Hematopoietic multipotent progenitor cell (in vitro differentiated cells): ENCODE results near the gene GABBR2. TPM values are rescaled to one million over a fixed set of nuclear protein-coding genes. Genes with fewer than 3 reads are reported as not detected.
"Not testable (repeated sequence)": the region's sequence is repeated elsewhere in the genome, so short reads cannot be mapped to it uniquely, and the experiment has no call there.

Experiments used
- DNase-seq, 3 donors: peaks; one replicate each; pipeline ENCODE4 v3.0.0-alpha.2; 2011 to 2015; ENCODE audit warnings: low read depth in 2 of 3, low spot score in 2 of 3
- total RNA-seq: library from RNA; depleted of rRNA; stranded (reverse); fragments of >200 nt; gene quantifications from one replicate; pipeline ENCODE4 v1.2.3, GENCODE V29; 2012

Gene GABBR2
- total RNA-seq, 1 donor = not detected

DNA sequence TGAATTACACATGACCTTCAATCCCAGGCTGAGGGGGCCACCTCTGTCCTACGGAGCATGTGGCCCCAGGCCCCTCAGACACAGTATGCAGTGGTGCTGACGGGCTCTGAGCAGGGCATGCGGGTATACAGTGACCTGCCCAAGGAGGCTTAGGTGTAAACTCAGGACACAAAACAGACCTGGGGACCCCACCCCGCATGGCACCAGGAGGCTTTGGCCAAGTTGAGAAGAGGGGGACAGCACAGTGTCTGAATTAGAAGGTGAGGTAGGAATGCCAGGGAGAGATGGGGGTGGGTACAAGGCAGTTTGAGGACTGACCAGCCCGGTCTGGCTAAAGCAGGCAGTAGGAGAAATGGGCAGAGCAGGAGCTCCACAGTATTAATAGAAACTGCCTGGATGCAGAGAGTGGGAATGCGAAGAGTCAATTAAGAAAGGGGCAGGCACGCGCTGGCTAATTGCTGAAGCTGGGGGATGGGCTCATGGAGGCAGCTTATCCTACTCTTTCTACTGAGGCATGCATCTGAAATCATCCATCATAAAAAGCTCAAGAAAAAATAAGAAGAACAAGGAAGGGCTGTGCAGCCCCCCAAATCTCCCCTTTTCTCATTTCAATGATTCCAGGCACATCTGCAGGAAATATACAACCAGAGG, 109.0 kb downstream of the GABBR2 start:
- DNase-seq = no peak

DNA sequence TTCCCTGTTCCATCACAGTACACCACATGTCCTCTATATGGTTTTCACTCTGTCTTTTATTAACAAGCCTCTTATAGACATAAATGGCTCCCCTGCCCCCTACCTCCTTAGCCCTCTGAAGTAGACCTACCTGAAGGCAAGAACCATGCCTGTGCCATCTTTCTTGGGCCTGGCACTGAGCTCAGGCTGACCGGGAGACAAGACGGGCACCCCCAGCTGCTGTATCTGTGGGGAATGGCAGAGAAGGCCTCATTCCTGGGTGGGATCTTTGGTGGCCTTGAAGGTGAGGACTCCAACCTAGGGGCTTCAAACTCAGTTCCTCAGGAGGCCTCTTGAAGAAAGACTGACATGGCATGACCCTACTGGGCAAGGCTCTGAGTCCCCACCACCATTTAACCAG, 109.9 kb downstream of the GABBR2 start:
- DNase-seq = no peak

- no peak for DNase-seq
Observed at GRCh38 chr9:98597236-98597771, 111.4 kb downstream of the GABBR2 start.

GRCh38 chr9:98596486-98596885, 112.2 kb downstream of the GABBR2 start:
- no peak for DNase-seq

DNA sequence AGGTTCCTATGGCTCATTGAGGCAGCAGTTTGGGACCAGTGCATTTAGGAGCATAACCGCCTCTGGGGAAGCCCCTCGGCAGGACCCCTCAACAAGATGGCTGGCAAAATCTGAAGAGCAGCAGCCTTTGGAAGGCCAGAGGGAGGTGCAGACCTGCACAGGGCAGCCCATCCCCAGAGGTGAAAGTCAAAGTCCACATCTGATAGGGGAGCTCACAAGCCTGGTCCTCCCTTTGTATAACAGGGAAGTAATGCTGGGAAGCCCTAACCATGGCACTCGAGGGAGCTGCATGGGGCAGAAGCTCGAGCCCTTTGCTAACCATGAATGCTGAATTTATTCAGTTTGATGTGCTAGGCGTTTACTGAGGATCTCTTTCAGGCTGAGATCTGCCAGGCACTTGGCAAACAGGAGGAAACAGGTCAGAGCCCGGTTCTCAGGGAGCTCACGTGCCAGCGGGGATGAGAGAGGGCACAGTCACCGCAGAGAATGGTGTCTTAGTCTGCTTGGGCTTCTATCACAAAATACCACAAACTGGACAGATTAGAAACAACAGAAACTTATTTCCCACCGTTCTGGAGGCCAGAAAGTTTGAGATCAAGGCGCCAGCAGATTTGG, 114.1 kb downstream of the GABBR2 start:
- no peak for DNase-seq

DNA sequence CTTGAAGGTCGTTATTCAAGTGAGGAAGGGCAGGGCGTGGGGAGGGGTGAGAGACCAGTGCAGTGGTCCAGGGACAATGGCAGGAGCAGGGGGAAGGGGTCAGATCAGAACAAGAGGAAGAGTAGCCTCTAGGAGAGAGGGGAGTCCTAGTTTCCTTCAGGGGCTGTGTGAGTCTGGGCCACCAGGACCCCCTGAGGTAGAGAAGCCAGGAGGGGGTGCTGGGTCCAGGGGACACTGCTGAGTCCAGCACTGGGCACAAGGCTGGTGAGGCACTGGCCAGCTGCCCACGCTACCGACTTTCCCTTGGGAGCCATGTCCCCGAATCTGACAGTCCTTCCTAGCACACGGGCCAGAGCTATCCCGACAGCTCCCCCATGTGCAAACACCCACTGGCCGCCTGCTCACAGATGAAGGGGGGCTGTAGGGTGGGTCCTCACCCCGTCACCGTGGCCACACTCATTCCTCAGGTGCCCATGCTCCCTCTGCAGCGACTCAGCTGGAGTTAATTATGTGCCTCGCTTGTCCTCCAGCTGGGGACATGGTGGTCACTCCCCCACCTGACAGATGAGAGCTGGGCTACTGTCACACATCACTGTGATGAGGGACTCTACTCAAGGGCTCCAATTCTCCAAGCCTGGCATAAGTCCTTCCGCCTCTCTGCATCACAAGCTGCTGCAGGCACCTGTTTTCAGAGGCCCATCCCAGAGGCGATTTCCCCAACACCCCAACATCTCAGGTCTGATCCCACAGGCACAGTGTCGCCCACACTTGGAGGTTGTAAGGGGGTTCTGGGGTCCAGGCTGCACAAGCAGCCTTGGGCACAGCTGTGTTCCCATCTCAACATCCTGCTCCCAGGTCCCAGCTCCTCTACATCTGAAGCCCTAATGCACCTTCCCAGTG, 115.1 kb downstream of the GABBR2 start:
- no peak for DNase-seq

DNA sequence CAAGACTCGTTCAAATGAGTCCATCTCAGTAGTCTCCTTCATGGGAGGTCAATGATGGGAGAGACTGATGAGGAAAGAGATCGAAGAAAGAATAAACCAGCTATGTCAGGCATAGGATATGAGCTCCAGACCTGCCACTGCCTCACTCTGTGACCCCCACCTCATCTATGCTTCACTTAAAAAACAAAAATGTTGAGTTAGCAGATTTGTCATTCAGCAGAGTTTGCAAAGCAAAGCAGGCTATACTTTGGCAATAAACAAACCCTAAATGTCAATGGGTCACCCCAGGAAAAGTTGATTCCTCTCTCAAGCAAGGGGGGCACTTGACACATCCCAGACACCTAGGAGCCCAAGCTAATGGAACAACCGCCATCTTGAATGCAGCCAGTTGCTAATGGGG, 117.0 kb downstream of the GABBR2 start:
- no peak for DNase-seq

DNA sequence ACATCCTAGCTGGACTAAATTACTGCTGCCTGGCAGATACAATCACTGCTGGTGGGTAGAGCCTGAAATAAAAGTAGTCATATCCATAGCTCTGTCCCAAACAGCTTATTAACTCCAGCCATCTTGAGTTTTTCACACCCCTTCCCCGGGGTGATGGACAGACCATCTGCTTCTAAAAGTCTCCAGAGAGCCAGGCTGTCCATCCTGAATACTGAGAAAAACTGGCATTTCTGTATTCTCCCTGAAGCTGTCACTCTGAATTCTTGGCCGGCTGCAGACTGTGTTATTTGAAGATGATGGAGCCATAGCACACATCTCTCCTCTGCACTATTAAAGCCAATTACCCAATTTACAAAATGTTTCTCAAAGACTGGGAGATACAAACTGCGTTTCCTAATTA, 118.6 kb downstream of the GABBR2 start:
- DNase-seq = no peak

- no peak for DNase-seq
Observed at GRCh38 chr9:98589102-98589501, 119.6 kb downstream of the GABBR2 start.

DNA sequence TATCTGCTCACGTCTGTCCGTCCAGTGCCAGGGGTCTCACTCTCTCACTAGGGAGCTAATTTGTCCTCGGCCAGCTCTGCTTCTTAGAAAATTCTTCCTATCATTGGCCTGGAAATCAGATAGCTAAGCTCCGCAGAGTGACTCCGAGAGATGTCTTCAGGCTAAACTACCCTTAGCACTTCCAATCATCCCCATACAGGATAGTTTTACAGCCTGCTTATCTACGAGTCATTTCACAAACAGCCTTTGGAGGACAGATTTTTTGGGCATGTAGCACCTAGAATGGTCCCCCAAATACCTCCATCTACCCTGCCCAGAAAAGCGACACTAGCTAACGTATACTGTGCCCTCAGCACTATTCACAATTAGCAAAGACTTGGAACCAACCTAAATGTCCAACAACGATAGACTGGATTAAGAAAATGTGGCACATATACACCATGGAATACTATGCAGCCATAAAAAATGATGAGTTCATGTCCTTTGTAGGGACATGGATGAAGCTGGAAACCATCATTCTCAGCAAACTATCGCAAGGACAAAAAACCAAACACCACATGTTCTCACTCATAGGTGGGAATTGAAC, 123.8 kb downstream of the GABBR2 start:
- DNase-seq = not testable (repeated sequence)

GRCh38 chr9:98584059-98584458, 124.7 kb downstream of the GABBR2 start:
- DNase-seq = no peak

GRCh38 chr9:98583417-98583816, 125.3 kb downstream of the GABBR2 start:
- DNase-seq = no peak

DNA sequence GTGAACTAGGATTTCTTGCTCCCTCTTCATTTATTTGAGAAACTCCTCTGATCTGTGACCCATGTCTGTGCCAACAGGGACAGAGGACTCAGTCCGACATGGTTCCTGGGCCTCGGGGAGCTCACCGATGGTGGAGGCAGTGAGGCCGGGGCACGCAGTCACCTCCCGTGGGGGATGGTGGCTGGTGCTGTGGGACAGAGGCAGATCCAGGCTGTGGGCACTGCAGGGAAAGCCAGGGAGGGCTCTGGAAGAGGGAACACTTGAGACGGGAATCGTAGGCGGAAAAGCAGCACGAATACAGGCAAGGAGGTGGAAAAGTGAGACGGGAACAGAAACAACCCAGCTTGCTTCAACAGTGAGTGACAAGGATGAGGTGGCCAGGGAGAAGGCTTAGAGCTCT, 127.8 kb downstream of the GABBR2 start:
- no peak for DNase-seq

DNA sequence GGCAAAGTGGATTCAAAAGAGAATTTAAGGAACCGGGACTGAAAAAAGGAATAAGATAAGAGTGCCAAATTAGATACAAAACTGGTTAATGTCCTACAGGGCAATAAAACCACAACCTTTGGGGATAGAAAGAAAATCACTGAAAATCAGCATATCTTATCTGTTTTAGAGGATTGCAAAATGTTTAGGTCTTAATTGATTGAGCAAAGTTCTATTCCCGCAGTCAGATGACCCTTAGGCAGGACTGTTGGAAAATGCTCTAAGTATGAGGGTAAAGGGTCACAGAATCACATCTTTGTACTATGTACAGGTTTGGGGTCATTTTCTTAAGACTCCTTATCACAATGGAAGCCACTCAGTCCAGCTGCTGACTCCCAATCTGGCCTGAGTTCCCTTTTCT, 129.0 kb downstream of the GABBR2 start:
- no peak for DNase-seq

DNA sequence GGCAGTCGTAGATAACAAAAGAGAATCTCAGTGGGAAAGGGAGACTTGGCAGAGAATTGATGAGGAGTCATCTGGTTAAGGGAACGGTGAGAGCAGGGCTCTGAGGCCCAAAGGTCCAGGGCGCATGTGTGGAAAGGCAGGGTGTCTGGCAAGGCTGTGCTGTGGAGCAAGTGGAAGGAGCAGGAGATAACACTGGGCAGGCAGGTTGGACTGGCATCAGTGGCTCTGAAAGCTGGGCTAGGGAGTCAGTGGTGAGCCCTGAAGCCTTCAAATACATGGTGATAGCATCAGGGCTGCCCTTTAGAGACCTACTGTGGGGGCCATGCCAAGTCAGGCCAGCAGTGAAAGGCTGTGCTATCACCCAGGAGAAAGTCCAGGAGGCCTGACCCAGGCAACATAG, 131.3 kb downstream of the GABBR2 start:
- DNase-seq = no peak

DNA sequence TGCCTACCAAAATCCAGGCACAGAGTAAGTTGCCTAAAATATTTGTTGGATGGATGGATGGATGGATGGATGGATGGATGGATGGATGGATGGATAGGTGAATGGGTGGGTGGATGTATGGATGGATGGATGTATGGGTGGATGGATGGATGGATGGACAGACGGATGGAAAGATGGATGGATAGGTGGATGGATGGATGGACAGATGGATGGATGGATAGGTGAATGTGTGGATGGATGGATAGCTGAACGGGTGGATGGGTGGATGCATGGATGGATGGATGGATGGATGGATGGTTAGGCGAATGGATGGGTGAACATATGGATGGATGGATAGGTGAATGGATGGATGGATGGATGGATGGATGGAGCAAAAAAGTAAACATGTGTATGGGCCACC, 131.9 kb downstream of the GABBR2 start:
- no peak for DNase-seq

- peak in 2 of 3 donors; percentile 37 to 71 for DNase-seq
Observed at GRCh38 chr9:98576354-98576753, 132.4 kb downstream of the GABBR2 start.

DNA sequence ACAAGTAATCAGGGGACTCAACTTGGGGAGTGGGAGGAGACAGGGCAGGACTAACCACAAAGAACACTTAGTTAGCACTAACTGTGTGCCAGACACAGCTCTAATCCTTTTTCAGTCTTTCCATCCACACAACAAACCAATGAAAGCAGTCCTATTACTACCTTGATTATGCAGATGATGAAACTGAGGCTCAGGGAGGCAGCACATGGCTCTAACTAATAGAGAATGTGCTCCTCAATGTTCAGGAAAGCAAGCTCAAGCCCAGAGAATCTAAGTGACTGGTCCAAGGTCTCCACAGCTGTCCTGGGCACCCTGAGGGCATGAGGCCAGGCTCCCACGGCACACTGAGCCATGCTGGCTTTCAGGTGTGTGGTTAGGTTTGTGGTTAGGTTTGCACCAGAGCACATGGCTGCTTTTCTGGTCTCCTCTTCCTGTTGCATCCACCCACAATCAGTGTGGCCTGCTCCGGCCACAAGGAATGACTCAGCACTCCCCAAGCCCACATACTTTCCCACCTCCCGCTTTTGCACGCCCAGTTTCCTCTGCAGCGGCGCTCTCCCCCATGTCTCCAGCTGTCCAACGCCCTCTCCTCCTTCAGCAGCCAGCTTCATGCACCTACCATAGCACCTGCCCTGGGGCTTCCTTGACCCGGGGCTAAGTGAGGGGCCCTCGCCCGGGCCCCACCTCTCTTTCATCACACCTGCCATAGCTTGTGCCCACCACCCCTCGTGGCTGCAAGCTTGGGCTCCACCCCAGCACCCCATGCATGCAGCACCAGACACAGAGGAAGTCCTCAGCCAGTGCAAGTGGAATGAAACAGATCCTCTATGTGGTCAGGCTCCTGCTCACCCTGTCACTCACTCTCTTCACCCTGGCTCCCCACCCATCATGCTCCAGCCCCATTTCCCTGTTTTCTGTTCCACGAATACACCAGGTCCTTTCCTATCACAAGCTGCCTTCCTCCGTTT, 133.1 kb downstream of the GABBR2 start:
- peak in 2 of 3 donors; percentile 84 to 86 for DNase-seq

DNA sequence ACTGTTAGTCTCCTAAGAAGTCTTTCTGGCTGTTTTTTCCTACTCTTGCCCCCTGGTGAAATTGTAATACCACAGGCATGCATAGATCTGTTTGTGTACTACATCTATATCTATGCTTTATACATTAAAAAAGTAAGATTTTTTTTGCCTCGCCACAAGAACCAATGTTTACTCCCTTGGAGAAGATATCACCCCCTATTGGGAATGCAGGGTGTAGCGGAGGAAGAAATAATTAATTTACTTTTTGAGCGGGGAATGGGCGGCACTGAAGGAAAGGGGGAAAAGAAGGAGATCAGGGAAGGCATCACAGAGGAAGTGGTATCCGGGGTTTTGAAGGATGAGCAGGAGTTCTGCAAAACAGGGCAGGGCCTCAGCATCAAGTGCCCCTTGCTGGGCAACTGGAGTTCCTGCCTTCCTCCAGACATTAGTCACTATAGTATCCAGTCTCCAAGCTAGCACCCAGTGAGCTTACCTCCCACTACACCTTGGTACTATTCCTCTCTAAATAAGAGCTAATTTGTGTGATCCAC, 134.9 kb downstream of the GABBR2 start:
- DNase-seq = no peak

DNA sequence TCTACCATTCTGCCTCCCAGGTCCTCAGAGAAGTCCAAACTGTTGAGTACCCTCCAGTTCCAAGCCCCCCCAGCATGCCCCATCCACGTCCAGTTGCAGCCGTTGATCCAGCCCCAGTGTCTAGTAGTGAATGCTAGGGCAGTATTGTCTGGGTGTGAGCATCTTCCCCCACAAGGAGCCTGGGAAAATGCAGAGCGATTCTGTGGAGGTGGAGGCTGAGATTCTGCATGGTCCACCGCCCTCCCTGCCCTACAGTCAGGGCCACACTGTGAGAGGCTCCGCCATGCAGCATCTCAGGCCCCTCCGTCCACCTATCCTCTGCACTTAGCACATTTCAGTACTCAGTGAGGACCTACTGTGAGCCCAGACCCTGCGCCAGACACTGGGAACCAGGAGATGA, 135.9 kb downstream of the GABBR2 start:
- DNase-seq = no peak
